HK-2 (cell line): Measurements from ENCODE around the gene PC.
"Not testable (repeated sequence)": the region's sequence is repeated elsewhere in the genome, so short reads cannot be mapped to it uniquely, and the experiment has no call there.

Source experiments
- DNase-seq: peaks from one replicate; pipeline ENCODE4 v3.0.0-alpha.2; 2018; ENCODE audit not compliant: unreplicated experiment

Gene PC

GRCh38 chr11:66842896-66843775, 115.0 kb downstream of the PC start, which contains the start of gene RCE1:
TSS of gene RCE1 (plus strand) at chr11:66843441. CDS start at chr11:66843456, 15 bp downstream.
- peak; percentile 85 for DNase-seq

- no peak for DNase-seq
Measured at GRCh38 chr11:66842501-66842895, 115.7 kb downstream of the PC start.

GRCh38 chr11:66841861-66842260, 116.3 kb downstream of the PC start:
- DNase-seq = no peak

- no peak for DNase-seq
Measured at GRCh38 chr11:66840317-66841091, 117.7 kb downstream of the PC start.

- no peak for DNase-seq
Measured at GRCh38 chr11:66835768-66836405, 122.3 kb downstream of the PC start.

GRCh38 chr11:66834943-66835342, 123.2 kb downstream of the PC start:
- no peak for DNase-seq

- DNase-seq = no peak
Measured at GRCh38 chr11:66834539-66834845, 123.7 kb downstream of the PC start.

GRCh38 chr11:66824573-66824972, 133.6 kb downstream of the PC start:
- DNase-seq = not testable (repeated sequence)

- no peak for DNase-seq
Measured at GRCh38 chr11:66823700-66824099, 134.5 kb downstream of the PC start.

- DNase-seq = no peak
Measured at GRCh38 chr11:66820901-66821300, 137.3 kb downstream of the PC start.

GRCh38 chr11:66820381-66820780, 137.8 kb downstream of the PC start:
- no peak for DNase-seq

- no peak for DNase-seq
Measured at GRCh38 chr11:66818231-66818955, 139.8 kb downstream of the PC start.

- DNase-seq = no peak
Measured at GRCh38 chr11:66815646-66816045, 142.5 kb downstream of the PC start.

GRCh38 chr11:66814678-66815077, 143.5 kb downstream of the PC start:
- no peak for DNase-seq

GRCh38 chr11:66810576-66811185, 147.5 kb downstream of the PC start:
- no peak for DNase-seq

- no peak for DNase-seq
Measured at GRCh38 chr11:66809592-66809991, 148.6 kb downstream of the PC start.

GRCh38 chr11:66800720-66801428, 157.3 kb downstream of the PC start:
- no peak for DNase-seq

GRCh38 chr11:66799815-66800214, 158.4 kb downstream of the PC start:
- not testable (repeated sequence) for DNase-seq
